Parathyroid adenoma (tissue), 2 donors: Measurements from ENCODE around the gene EXD3.

ENCODE experiments used
- H2AFZ ChIP-seq: fragments of 300-600 bp; sonication (generic); one replicate; pipeline ENCODE4 v1.7.0; 2017; ENCODE audit warnings: antibody characterized with exemption, mild to moderate bottlenecking
- H3K27ac ChIP-seq: fragments of 300-600 bp; sonication (generic); one replicate; pipeline ENCODE4 v1.7.0; 2017
- H3K27me3 ChIP-seq: fragments of 300-600 bp; sonication (generic); one replicate; pipeline ENCODE4 v1.7.0; 2017; ENCODE audit warnings: low read length; ENCODE audit not compliant: control insufficient read depth, insufficient read depth
- H3K36me3 ChIP-seq: fragments of 300-600 bp; sonication (generic); one replicate; pipeline ENCODE4 v1.7.0; 2017; ENCODE audit warnings: low read length; ENCODE audit not compliant: control insufficient read depth, insufficient read depth
- H3K4me1 ChIP-seq: fragments of 300-600 bp; sonication (generic); one replicate; pipeline ENCODE4 v1.7.0; 2017; ENCODE audit warnings: control low read depth
- H3K4me2 ChIP-seq: fragments of 300-600 bp; sonication (generic); one replicate; pipeline ENCODE4 v1.7.0; 2017; ENCODE audit warnings: low read length
- H3K4me3 ChIP-seq: fragments of 300-600 bp; sonication (generic); one replicate; pipeline ENCODE4 v1.7.0; 2017; ENCODE audit warnings: low read depth, low read length
- H3K79me2 ChIP-seq: fragments of 300-600 bp; sonication (generic); one replicate; pipeline ENCODE4 v1.7.0; 2017; ENCODE audit warnings: control low read depth
- H3K9ac ChIP-seq: fragments of 300-600 bp; sonication (generic); one replicate; pipeline ENCODE4 v1.7.0; 2017; ENCODE audit warnings: mild to moderate bottlenecking
- H3K9me3 ChIP-seq: fragments of 300-600 bp; sonication (generic); one replicate; pipeline ENCODE4 v1.7.0; 2017; ENCODE audit warnings: low read length; ENCODE audit not compliant: control insufficient read depth
- TF ChIP-seq, protein P1 (sequence below): fragments of 300-600 bp; sonication (generic); IDR thresholded peaks from one replicate; pipeline ENCODE4 v1.7.0; 2017; ENCODE audit warnings: antibody characterized with exemption, mild to moderate bottlenecking
- donor health status: primary hyperparathyroidism.

EXD3 gene

DNA sequence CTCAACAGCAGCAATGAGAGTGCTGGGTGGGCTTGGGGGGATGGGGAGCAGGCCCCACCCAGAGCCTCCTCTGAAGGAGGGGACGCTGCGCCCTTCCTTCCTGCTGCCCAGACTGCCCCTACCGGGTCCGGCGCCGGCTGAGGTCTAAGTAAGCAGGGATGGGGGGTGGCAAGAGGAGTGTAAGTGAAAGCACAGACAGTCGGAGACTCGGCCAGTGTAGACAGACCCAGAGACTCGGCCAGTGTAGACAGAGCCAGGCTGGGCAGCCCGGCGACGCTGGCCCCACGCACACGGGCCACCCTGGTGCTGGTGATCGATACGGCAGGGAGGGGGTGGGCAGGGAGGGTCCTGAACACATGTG lies 25.6 kb upstream of the EXD3 start:
- Histone ChIP-seq H3K27me3 (no peaks in the 10 kb centered on the region), H3K36me3 (no peaks in the 10 kb centered on the region), H3K4me2 (no peak overlapping the region), H3K4me3 (no peak overlapping the region), H3K9me3 (no peaks in the 10 kb centered on the region), H3K27ac (no peak overlapping the region), H3K9ac (no peak overlapping the region), H2AFZ (no peak overlapping the region), H3K79me2 (no peaks in the 10 kb centered on the region), H3K4me1 (no peaks in the 10 kb centered on the region)
- TF ChIP-seq, protein P1, sequence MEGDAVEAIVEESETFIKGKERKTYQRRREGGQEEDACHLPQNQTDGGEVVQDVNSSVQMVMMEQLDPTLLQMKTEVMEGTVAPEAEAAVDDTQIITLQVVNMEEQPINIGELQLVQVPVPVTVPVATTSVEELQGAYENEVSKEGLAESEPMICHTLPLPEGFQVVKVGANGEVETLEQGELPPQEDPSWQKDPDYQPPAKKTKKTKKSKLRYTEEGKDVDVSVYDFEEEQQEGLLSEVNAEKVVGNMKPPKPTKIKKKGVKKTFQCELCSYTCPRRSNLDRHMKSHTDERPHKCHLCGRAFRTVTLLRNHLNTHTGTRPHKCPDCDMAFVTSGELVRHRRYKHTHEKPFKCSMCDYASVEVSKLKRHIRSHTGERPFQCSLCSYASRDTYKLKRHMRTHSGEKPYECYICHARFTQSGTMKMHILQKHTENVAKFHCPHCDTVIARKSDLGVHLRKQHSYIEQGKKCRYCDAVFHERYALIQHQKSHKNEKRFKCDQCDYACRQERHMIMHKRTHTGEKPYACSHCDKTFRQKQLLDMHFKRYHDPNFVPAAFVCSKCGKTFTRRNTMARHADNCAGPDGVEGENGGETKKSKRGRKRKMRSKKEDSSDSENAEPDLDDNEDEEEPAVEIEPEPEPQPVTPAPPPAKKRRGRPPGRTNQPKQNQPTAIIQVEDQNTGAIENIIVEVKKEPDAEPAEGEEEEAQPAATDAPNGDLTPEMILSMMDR = no peak

DNA sequence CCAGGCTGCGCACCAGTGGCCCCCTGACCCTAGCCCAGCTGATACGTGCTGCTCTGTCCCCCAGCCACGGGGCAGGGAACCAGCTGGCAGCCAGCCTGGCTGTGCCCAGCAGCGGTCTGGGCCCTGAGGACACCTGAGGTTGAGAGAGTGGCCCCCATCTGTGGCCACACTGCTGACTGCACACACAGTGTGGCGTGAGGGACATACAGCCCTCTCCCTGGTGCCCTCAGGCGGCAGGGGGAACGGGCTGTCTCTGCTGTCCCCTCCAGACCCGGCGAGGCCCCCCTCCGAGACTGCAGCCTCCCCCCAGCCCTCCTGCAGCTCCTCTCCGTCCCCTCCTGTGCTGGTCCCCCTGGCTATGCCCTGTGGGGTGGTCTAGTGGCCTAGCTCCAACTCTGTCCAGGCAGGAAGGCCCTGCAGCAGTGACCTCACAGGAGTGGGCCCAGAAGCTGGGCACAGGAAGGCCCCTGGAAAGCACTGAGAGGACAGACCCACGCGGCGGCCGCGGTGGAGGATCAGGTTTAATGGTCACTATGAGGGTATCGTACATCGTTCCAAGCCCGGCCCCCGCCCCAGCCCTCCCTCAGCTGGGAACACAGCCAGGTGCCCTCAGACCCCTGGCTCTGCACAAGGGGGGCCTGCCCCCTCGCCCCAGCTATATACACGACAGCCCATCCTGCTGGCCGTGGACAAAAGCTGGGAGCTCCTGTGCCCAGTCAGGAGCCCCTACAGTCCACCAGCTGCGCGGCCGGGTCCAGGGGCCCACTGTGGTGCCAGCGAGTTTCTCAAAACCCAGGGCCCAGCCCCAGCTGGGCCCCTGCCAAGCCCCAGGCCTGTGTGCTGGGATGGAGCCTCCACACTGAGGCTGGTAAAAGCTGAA lies 25.0 kb upstream of the EXD3 start:
- Histone ChIP-seq H3K4me3 (no peak overlapping the region), H3K4me1 (no peaks in the 10 kb centered on the region), H3K27ac (no peak overlapping the region), H2AFZ (no peak overlapping the region), H3K36me3 (no peaks in the 10 kb centered on the region), H3K79me2 (no peaks in the 10 kb centered on the region), H3K4me2 (no peak overlapping the region), H3K9me3 (no peaks in the 10 kb centered on the region), H3K9ac (no peak overlapping the region), H3K27me3 (no peaks in the 10 kb centered on the region)
- TF ChIP-seq, protein P1 = no peak

DNA sequence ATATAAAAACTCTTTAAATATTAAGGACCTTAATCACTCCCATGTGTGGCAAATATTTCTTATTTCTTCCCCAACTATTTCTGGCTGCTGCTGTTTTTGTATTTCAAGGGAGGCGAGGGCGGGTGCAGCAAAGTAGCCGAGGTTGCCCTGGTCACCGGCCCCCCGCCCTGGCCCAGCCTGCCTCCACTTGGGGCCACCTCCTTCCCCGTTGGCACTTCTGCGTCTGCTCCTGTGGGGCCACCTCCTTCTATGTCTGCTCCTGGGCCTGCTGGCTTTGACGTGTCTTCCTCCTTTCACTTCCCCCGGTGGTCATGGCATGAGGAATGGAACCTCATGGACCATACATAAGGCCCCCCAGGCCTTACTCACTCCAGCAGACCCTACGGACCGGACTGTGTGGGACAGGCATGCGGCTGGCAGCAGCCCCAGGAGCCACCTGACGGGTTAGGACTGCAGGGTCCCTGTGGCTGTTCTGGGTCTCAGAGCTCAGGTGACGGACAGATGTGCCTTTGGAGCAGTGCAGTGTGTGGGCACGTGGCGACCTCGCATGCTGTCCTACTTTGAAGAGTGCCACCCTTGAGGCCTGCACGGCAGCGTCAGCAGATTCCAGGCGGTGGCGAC lies 24.0 kb upstream of the EXD3 start:
- TF ChIP-seq, protein P1 = no peak
- Histone ChIP-seq H3K27ac (no peak overlapping the region), H3K9me3 (no peaks in the 10 kb centered on the region), H3K36me3 (no peaks in the 10 kb centered on the region), H3K9ac (no peak overlapping the region), H3K4me3 (no peak overlapping the region), H3K27me3 (no peaks in the 10 kb centered on the region), H3K4me1 (no peaks in the 10 kb centered on the region), H3K4me2 (no peak overlapping the region), H2AFZ (no peak overlapping the region), H3K79me2 (no peaks in the 10 kb centered on the region)

DNA sequence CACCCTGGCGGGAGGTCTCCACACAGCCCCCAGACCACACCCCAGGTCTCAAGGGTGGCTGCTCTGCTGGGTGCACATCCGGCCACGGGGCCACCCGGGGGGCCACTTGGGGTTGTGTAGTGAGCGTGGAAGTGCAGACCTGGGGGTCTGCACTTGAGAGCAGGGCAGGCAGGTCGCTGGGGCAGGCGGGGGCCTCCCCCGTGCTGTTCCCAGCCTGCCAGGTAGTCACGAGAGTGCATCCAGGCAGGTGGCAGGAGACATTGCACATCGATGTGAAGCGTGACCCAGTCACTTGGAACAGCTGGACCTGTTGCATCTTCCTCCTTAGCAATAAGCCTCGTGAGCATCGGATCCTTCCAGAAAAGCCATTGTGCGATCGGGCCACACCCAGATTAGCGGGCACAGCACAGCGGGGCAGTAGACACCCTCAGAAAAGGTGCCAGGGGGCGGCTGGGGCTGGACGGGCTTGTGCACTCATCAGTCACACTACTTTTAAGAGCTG lies 23.0 kb upstream of the EXD3 start:
- H3K4me3 ChIP-seq = no peak overlapping the region
- no peak overlapping the region for H2AFZ ChIP-seq
- no peaks in the 10 kb centered on the region for H3K4me1 ChIP-seq
- no peaks in the 10 kb centered on the region for H3K9me3 ChIP-seq
- no peaks in the 10 kb centered on the region for H3K36me3 ChIP-seq
- TF ChIP-seq, protein P1 = no peak
- no peak overlapping the region for H3K27ac ChIP-seq
- no peak overlapping the region for H3K4me2 ChIP-seq
- H3K9ac ChIP-seq = no peak overlapping the region
- no peaks in the 10 kb centered on the region for H3K27me3 ChIP-seq
- H3K79me2 ChIP-seq = no peaks in the 10 kb centered on the region
